Mucosa of rectum (tissue), 2 donors: Measurements from ENCODE around the gene VPS13A.

Experiments
- H3K27ac ChIP-seq, 2 donors: one replicate each; pipeline ENCODE4 v1.7.0; 2013; ENCODE audit warnings: inconsistent platforms in 2 of 2, low read depth in 2 of 2, low read length in 2 of 2
- H3K27me3 ChIP-seq, 2 donors: one replicate each; pipeline ENCODE4 v1.7.0; 2013; ENCODE audit warnings: low read length in 2 of 2; ENCODE audit not compliant: control insufficient read depth in 2 of 2, insufficient read depth in 2 of 2
- H3K36me3 ChIP-seq, 2 donors: one replicate each; pipeline ENCODE4 v1.7.0; 2013; ENCODE audit warnings: low read length in 2 of 2; ENCODE audit not compliant: control insufficient read depth in 2 of 2, insufficient read depth in 2 of 2
- H3K4me1 ChIP-seq, 2 donors: one replicate each; pipeline ENCODE4 v1.7.0; 2013; ENCODE audit warnings: low read length in 2 of 2, mild to moderate bottlenecking in 1 of 2; ENCODE audit not compliant: control insufficient read depth in 2 of 2, insufficient read depth in 2 of 2
- H3K4me3 ChIP-seq, 2 donors: one replicate each; pipeline ENCODE4 v1.7.0; 2013; ENCODE audit warnings: low read length in 2 of 2
- H3K9ac ChIP-seq, 2 donors: one replicate each; pipeline ENCODE4 v1.7.0; 2013; ENCODE audit warnings: low read length in 2 of 2, low read depth in 1 of 2, mild to moderate bottlenecking in 1 of 2
- H3K9me3 ChIP-seq, 2 donors: one replicate each; pipeline ENCODE4 v1.7.0; 2013; ENCODE audit warnings: low read length in 2 of 2; ENCODE audit not compliant: control insufficient read depth in 2 of 2
- donor health status: healthy.
- donor health status: Normal muscosa, but diverticular disease.

The VPS13A gene

GRCh38 chr9:77284616-77285015 lies 107.3 kb downstream of the VPS13A start:
- no peak overlapping the region for H3K4me3 ChIP-seq
- H3K36me3 ChIP-seq, result peaks cover 10 to 14% of the 10 kb centered on the region in 2 donors
- H3K27me3 ChIP-seq, result no peaks in the 10 kb centered on the region
- H3K9me3 ChIP-seq, result peaks cover 0 to 2% of the 10 kb centered on the region in 2 donors
- H3K27ac ChIP-seq, result no peak overlapping the region
- H3K9ac ChIP-seq, result no peak overlapping the region
- H3K4me1 ChIP-seq, result no peaks in the 10 kb centered on the region

- Histone ChIP-seq H3K27ac (no peak overlapping the region), H3K4me3 (no peak overlapping the region), H3K27me3 (no peaks in the 10 kb centered on the region), H3K9ac (no peak overlapping the region), H3K4me1 (no peaks in the 10 kb centered on the region), H3K9me3 (peaks cover 0 to 2% of the 10 kb centered on the region in 2 donors), H3K36me3 (peaks cover 8 to 9% of the 10 kb centered on the region in 2 donors)
Observed at GRCh38 chr9:77290373-77290772, 113.0 kb downstream of the VPS13A start.

DNA sequence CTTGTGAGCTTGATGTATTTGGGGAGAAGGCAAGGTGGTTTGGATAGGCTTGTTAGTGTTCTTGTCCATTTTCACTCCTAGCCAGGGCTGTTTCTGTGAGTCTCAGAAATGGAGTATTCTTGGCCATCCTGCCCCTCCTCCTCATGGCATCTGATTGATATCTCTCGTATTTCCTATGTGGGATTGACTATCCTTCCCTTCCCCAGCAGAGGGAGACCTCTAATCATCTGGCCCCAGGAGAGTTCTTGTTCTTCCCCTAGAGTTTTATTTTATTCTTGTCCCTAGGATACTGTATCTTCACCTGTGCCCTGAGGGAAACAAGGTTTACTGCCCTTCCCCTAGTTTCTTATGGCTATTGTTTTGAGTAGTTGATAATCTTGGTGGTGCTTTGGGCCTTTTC lies 114.4 kb downstream of the VPS13A start:
- no peaks in the 10 kb centered on the region for H3K4me1 ChIP-seq
- H3K4me3 ChIP-seq, result no peak overlapping the region
- no peaks in the 10 kb centered on the region for H3K27me3 ChIP-seq
- no peak overlapping the region for H3K9ac ChIP-seq
- H3K27ac ChIP-seq, result no peak overlapping the region
- peaks cover 3 to 9% of the 10 kb centered on the region in 2 donors for H3K36me3 ChIP-seq
- peaks cover 0 to 2% of the 10 kb centered on the region in 2 donors for H3K9me3 ChIP-seq

GRCh38 chr9:77293949-77294348 lies 116.6 kb downstream of the VPS13A start:
- no peak overlapping the region for H3K4me3 ChIP-seq
- H3K9ac ChIP-seq, result no peak overlapping the region
- peaks cover 0 to 4% of the 10 kb centered on the region in 2 donors for H3K36me3 ChIP-seq
- no peaks in the 10 kb centered on the region for H3K4me1 ChIP-seq
- H3K27ac ChIP-seq, result no peak overlapping the region
- no peaks in the 10 kb centered on the region for H3K9me3 ChIP-seq
- no peaks in the 10 kb centered on the region for H3K27me3 ChIP-seq

DNA sequence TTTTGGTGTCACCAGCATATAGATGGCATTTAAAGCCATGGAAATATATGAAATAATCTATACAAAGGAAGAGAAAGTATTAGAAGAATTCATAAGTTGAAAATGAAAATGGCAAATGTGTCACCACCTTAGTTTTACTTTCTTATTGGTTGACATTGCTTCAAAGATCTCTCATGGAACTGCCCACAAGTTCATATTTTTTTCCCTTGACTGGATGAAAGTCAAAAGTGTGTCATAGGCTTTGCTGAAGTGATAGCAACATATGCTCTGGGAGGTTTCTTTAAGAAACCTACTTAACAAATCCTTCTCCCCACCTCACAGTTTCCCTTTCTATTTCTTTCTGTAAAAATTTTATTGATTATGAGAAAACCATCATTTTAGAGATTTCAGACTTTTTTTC lies 127.2 kb downstream of the VPS13A start:
- Histone ChIP-seq H3K36me3 (peaks cover 3 to 6% of the 10 kb centered on the region in 2 donors), H3K27ac (no peak overlapping the region), H3K4me1 (no peaks in the 10 kb centered on the region), H3K9me3 (no peaks in the 10 kb centered on the region), H3K27me3 (no peaks in the 10 kb centered on the region), H3K9ac (no peak overlapping the region), H3K4me3 (no peak overlapping the region)

GRCh38 chr9:77305622-77306400 lies 128.5 kb downstream of the VPS13A start:
- H3K4me3 ChIP-seq, result no peak overlapping the region
- no peaks in the 10 kb centered on the region for H3K4me1 ChIP-seq
- no peaks in the 10 kb centered on the region for H3K9me3 ChIP-seq
- no peaks in the 10 kb centered on the region for H3K27me3 ChIP-seq
- H3K27ac ChIP-seq, result no peak overlapping the region
- no peak overlapping the region for H3K9ac ChIP-seq
- peaks cover 3 to 4% of the 10 kb centered on the region in 2 donors for H3K36me3 ChIP-seq

GRCh38 chr9:77307166-77307565 lies 129.8 kb downstream of the VPS13A start:
- Histone ChIP-seq H3K4me3 (no peak overlapping the region), H3K27me3 (no peaks in the 10 kb centered on the region), H3K4me1 (no peaks in the 10 kb centered on the region), H3K36me3 (peaks cover 3 to 4% of the 10 kb centered on the region in 2 donors), H3K9ac (no peak overlapping the region), H3K9me3 (no peaks in the 10 kb centered on the region), H3K27ac (no peak overlapping the region)

DNA sequence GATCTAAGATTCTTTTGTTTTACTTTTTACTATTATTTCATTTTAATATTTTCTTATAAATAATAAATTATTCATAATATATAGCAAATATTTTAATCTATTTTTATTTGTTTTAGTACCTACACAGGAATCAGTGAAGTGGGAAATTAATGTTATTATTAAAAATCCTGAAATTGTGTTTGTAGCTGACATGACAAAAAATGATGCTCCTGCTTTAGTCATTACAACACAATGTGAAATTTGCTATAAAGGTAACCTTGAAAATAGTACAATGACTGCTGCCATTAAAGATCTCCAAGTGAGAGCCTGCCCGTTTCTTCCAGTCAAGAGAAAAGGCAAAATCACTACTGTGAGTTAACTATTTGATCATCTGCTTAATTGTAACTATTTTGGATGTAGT lies 138.7 kb downstream of the VPS13A start:
- Histone ChIP-seq H3K4me3 (no peak overlapping the region), H3K36me3 (peaks cover 7 to 10% of the 10 kb centered on the region in 2 donors), H3K27me3 (no peaks in the 10 kb centered on the region)

DNA sequence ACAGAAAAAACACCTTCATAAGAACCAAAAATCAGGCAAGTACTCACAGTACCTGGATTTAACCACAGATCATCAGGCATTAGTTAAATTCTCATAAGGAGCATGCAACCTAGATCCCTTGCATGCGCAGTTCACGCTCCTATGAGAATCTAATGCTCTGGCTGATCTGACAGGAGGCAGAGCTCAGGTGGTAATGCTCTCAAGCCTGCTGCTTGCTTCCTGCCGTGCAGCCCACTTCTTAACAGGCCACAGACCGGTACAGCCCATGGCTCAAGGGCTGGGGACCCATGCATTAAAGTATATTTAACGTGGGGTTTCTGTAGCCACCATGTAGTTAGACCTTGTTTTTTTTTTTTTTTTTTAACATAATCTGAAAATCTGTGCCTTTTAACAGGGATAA lies 147.7 kb downstream of the VPS13A start:
- no peak overlapping the region for H3K9ac ChIP-seq
- no peak overlapping the region for H3K27ac ChIP-seq
- no peaks in the 10 kb centered on the region for H3K27me3 ChIP-seq
- no peak overlapping the region for H3K4me3 ChIP-seq
- H3K4me1 ChIP-seq, result no peaks in the 10 kb centered on the region
- no peaks in the 10 kb centered on the region for H3K9me3 ChIP-seq
- H3K36me3 ChIP-seq, result peaks cover 9 to 11% of the 10 kb centered on the region in 2 donors

More for the DNA sequence above, 138.7 kb downstream of the VPS13A start:
- Histone ChIP-seq H3K4me1 (no peaks in the 10 kb centered on the region), H3K27ac (no peak overlapping the region), H3K9ac (no peak overlapping the region), H3K9me3 (no peaks in the 10 kb centered on the region)

DNA sequence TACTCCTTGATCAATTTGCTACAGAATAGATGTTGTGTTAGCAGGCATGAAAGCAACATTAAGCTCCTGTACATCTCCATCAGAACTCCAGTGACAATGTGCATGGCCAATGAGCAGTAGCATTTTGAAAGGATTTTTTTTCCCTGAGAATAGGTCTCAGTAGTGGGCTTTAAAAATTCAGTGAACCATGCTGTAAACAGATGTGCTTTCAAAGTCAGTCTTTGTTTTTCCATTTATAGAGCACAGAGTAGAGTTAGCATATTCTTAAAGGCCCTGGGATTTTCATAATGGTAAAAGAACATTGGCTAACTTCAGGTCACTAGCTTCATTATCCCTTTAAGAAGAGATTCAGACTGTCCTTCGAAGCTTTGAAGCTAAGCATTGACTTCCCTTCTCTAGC lies 150.8 kb downstream of the VPS13A start:
- Histone ChIP-seq H3K27ac (no peak overlapping the region), H3K4me3 (no peak overlapping the region), H3K9me3 (no peaks in the 10 kb centered on the region), H3K27me3 (no peaks in the 10 kb centered on the region), H3K36me3 (peaks cover 10 to 14% of the 10 kb centered on the region in 2 donors), H3K4me1 (no peaks in the 10 kb centered on the region), H3K9ac (no peak overlapping the region)
